Activated B cell treated with CpG ODN at 0.5 μM for 24 hours (primary cell): ENCODE measurements around the gene NBAS. TPM values are rescaled to one million over a fixed set of nuclear protein-coding genes. Genes with fewer than 3 reads are reported as not detected.
A peak's percentile ranks its signal among the peaks of the same experiment; 100 is the strongest.

ENCODE experiments used
- ATAC-seq: fragments of 200-7000 bp; cut with Tn5 transposase; one replicate; pipeline ENCODE4 v1.10.0; 2021; ENCODE audit warnings: low read depth, mild to moderate bottlenecking, moderate library complexity
- CTCF ChIA-PET: fragments of 350-600 bp; sonication (Branson Sonifier 250); formaldehyde crosslinking; loops from one replicate; lab custom pipeline; 2021; ENCODE audit warnings: antibody characterized with exemption; lab: Charles Lee
- POLR2A ChIA-PET: fragments of 350-600 bp; sonication (Branson Sonifier 250); formaldehyde crosslinking; loops from one replicate; lab custom pipeline; 2021; ENCODE audit warnings: antibody characterized with exemption; lab: Charles Lee
- DNase-seq: peaks from one replicate; pipeline ENCODE4 v3.0.0; 2022
- H3K27ac Mint-ChIP-seq: one replicate; pipeline ENCODE4 v1.8.0; 2020; ENCODE audit warnings: mixed read lengths
- H3K27me3 Mint-ChIP-seq: one replicate; pipeline ENCODE4 v1.8.0; 2021; ENCODE audit warnings: mixed read lengths
- H3K36me3 Mint-ChIP-seq: one replicate; pipeline ENCODE4 v1.8.0; 2021; ENCODE audit warnings: low read depth, mixed read lengths
- H3K4me1 Mint-ChIP-seq: one replicate; pipeline ENCODE4 v1.8.0; 2021; ENCODE audit warnings: mixed read lengths
- H3K4me3 Mint-ChIP-seq: one replicate; pipeline ENCODE4 v1.8.0; 2020; ENCODE audit warnings: mild to moderate bottlenecking, mixed read lengths
- H3K9me3 Mint-ChIP-seq: one replicate; pipeline ENCODE4 v1.8.0; 2020; ENCODE audit warnings: mixed read lengths
- intact Hi-C: fragments of 100-400 bp; cut with micrococcal nuclease; formaldehyde crosslinking; loops from one replicate; pipeline ENCODE4 v1.15.1; 2024
- total RNA-seq: library from RNA; stranded (reverse); gene quantifications from 2 replicates; pipeline ENCODE4 v1.2.3, GENCODE V29; 2022
- TF ChIP-seq, protein P1 (sequence below): fragments of 200-600 bp; IDR thresholded peaks from one replicate; pipeline ENCODE4 v1.8.0; 2022; ENCODE audit warnings: antibody characterized with exemption, mild to moderate bottlenecking

The NBAS gene
- total RNA-seq, 1 donor from 2014 or later = 40.1 TPM

DNA sequence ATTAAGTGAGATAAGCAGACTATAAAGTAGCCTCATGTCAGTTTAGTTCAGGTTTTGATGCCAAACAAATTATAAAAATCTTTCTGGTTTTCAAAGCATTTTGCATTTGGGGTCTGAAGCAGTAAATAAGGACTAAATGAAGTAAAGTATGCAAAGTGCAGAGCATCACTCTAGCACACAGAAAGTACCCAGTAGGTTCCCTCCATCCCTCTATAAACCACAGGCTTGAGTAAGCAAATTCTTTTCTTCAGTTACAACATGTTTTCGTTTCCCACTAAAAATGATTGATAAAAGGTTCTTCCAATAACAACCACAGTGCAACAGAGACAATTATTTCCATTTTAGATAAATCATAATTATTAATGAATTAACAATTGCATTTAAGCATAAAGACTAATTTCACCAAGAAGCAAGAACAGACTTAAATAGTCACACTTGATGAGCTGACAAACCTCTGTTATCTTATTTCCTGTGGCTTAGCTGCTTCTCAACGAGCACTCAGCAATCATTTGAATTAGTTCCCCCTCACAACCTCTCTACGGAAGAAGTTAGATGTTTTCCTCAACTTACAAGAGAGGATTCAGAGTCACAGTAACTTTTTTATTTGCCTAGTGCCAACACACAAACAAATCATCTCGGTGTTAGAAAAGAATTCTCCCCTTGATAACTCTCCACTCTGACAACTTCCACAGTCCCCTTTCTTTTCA is 249.8 kb downstream of the NBAS start:
- Mint-ChIP-seq H3K4me1 (peaks cover 29% of the 10 kb centered on the region), H3K36me3 (peaks cover 58% of the 10 kb centered on the region)

DNA sequence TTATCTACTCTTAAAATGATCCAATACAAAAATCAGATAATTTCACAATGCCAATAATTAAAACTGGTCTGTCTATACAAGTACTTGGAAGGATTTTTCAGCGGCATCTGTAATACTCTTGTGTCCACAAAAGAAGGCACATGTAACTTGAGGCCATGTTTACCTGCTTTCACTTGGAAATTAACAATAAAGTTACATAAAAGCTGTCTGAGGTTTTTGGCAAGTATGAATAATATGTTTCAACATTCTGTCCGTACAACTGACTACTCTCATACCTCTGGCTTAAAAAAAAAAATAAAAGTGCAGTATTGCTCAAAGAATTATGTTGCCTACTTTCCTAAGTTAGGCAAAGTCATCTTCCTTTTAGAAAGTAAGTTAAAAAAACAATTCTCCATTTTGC is 253.6 kb downstream of the NBAS start:
- Mint-ChIP-seq H3K27me3 (no peaks in the 10 kb centered on the region), H3K27ac (no peak overlapping the region), H3K9me3 (no peaks in the 10 kb centered on the region), H3K36me3 (peaks cover 66% of the 10 kb centered on the region), H3K4me3 (no peak overlapping the region), H3K4me1 (peaks cover 18% of the 10 kb centered on the region)
- TF ChIP-seq, protein P1, sequence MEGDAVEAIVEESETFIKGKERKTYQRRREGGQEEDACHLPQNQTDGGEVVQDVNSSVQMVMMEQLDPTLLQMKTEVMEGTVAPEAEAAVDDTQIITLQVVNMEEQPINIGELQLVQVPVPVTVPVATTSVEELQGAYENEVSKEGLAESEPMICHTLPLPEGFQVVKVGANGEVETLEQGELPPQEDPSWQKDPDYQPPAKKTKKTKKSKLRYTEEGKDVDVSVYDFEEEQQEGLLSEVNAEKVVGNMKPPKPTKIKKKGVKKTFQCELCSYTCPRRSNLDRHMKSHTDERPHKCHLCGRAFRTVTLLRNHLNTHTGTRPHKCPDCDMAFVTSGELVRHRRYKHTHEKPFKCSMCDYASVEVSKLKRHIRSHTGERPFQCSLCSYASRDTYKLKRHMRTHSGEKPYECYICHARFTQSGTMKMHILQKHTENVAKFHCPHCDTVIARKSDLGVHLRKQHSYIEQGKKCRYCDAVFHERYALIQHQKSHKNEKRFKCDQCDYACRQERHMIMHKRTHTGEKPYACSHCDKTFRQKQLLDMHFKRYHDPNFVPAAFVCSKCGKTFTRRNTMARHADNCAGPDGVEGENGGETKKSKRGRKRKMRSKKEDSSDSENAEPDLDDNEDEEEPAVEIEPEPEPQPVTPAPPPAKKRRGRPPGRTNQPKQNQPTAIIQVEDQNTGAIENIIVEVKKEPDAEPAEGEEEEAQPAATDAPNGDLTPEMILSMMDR = no peak
- no peak for ATAC-seq
- intact Hi-C loops = no loop called here
- ChIA-PET CTCF (no interaction called here), POLR2A (no interaction called here)
- DNase-seq = no peak

More for the DNA sequence above, 249.8 kb downstream of the NBAS start:
- Mint-ChIP-seq H3K27me3 (no peaks in the 10 kb centered on the region), H3K27ac (no peak overlapping the region), H3K9me3 (peaks cover 2% of the 10 kb centered on the region), H3K4me3 (no peak overlapping the region)
- intact Hi-C loops = no loop called here
- CTCF ChIA-PET = no interaction called here
- TF ChIP-seq, protein P1 = no peak
- ATAC-seq (peak; percentile 31), DNase-seq (no peak)
- POLR2A ChIA-PET = no interaction called here

DNA sequence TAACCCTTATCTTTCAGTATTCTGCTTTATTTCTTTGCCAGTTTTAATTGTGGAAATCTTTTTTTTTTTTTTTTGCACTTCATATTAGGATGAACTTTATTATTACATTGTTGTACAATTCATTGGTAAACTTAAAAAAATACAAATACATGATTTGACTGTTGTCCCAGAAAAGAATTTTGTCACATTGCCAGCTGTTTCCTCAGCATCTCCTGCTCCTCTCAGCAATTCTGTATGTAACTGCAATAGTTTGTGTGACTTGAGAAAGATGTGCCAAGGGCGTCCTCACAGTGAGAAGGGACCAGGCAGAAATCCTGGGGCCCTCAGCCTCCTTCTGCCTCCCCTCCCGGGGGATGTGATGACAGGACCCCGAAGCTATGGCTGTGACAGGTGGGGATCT is 254.4 kb downstream of the NBAS start:
- Mint-ChIP-seq H3K27ac (no peak overlapping the region), H3K4me1 (peaks cover 11% of the 10 kb centered on the region)
- CTCF ChIA-PET = no interaction called here

DNA sequence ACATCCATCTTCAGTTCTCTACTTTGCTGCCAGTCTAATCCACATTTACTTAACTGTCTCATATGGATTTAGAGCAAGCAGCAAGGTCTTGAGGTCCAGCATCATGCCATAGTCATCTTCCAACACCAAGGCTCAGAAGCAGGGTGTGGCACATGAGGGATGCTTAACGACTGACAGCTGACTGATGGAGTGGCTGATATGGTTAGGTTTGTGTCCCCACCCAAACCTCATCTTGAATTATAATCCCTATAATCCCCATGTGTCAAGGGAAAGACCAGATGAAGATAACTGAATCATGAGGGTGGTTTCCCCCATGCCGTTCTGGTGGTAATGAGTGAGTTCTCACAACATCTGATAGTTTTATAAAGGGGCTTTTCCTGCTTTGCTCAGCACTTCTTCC is 257.3 kb downstream of the NBAS start:
- ATAC-seq (no peak), DNase-seq (no peak)
- no peaks in the 10 kb centered on the region for H3K9me3 Mint-ChIP-seq
- peaks cover 73% of the 10 kb centered on the region for H3K36me3 Mint-ChIP-seq
- no peak overlapping the region for H3K4me3 Mint-ChIP-seq
- TF ChIP-seq, protein P1 = no peak
- no peak overlapping the region for H3K27ac Mint-ChIP-seq
- no peaks in the 10 kb centered on the region for H3K4me1 Mint-ChIP-seq
- POLR2A ChIA-PET = no interaction called here
- H3K27me3 Mint-ChIP-seq = no peaks in the 10 kb centered on the region
- intact Hi-C loops = no loop called here
- CTCF ChIA-PET = no interaction called here

More for the DNA sequence above, 254.4 kb downstream of the NBAS start:
- no peak overlapping the region for H3K4me3 Mint-ChIP-seq
- no peak for DNase-seq
- ATAC-seq = no peak
- TF ChIP-seq, protein P1 = no peak
- H3K9me3 Mint-ChIP-seq = no peaks in the 10 kb centered on the region
- H3K36me3 Mint-ChIP-seq = peaks cover 73% of the 10 kb centered on the region
- intact Hi-C loops = no loop called here
- POLR2A ChIA-PET = no interaction called here
- no peaks in the 10 kb centered on the region for H3K27me3 Mint-ChIP-seq

DNA sequence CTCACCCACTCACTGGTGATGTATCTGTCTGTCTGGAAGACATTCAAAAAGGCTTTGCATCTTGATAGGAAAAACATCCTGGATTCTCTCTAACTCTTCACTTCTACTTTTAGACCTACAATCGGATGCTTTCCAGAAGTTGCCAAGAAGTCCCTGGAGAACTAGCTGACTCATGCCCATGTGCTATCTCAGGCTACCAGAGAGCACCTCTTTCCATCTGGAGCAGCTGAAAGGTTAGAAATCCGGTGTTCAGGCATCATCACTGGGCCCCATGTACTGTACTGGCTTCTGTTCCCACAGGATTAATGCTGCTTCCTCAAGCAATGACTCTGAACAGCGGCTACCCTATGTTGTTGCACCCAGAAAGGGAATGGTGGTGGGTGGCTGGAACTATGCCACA is 259.0 kb downstream of the NBAS start:
- ATAC-seq (no peak), DNase-seq (no peak)
- POLR2A ChIA-PET = no interaction called here
- intact Hi-C loops = no loop called here
- Mint-ChIP-seq H3K9me3 (no peaks in the 10 kb centered on the region), H3K4me1 (no peaks in the 10 kb centered on the region), H3K27ac (no peak overlapping the region), H3K27me3 (no peaks in the 10 kb centered on the region), H3K4me3 (no peak overlapping the region), H3K36me3 (peaks cover 71% of the 10 kb centered on the region)
- CTCF ChIA-PET = no interaction called here
- TF ChIP-seq, protein P1 = no peak
